H1 (cell line): Measurements from ENCODE around the gene SCAMP2. TPM values are rescaled to one million over a fixed set of nuclear protein-coding genes. Genes with fewer than 3 reads are reported as not detected.

Source experiments
- CHD7 ChIP-seq: fragments of 300-600 bp; sonication (generic); IDR thresholded peaks from 2 replicates; pipeline ENCODE4 v1.7.1; 2012; ENCODE audit warnings: low read length, moderate library complexity, mild to moderate bottlenecking, inconsistent platforms; ENCODE audit not compliant: insufficient replicate concordance
- SIN3A ChIP-seq, 2 experiments: IDR thresholded peaks in 1 of 2; conservative IDR thresholded peaks in 1 of 2; 2 replicates each; pipeline ENCODE4 v1.6.1; 2011 to 2012; ENCODE audit warnings: low read length in 2 of 2, improper control_type of control experiment in 1 of 2, low read depth in 1 of 2, mild to moderate bottlenecking in 1 of 2
- polyA plus RNA-seq, 7 experiments: library from polyadenylated mRNA; depleted of rRNA in 3 of 7; stranded (reverse) in 5 of 7; unstranded in 2 of 7; fragments of >200 nt in 5 of 7; fragments of 200-250 nt in 2 of 7; gene quantifications; 1 replicate in 5 of 7; 2 replicates in 1 of 7; 4 replicates in 1 of 7; pipeline versions ENCODE4 v1.2.1 to v1.2.3, GENCODE V29; 2011 to 2013; ENCODE audit warnings: missing spikeins in 2 of 7, mixed read lengths in 2 of 7
- total RNA-seq: library from RNA; stranded (reverse); fragmentation: NEBNext Ultra II Directional; extraction: Animal tissue kit (Norgen Biotek cat#: 25700); gene quantifications from 2 replicates; pipeline ENCODE4 v1.2.1, GENCODE V29; 2021

SCAMP2 gene
- total and polyA plus RNA-seq, 2 of the 8 experiments (the other 6 are each of a cell fraction or from before 2014, with no cell fraction given): 41.7 to 131 TPM

GRCh38 chr15:74826364-74826819 is 46.8 kb downstream of the SCAMP2 start, which contains the start of gene CPLX3 (continued):
- TF ChIP-seq CHD7 (no peak), SIN3A (conservative IDR thresholded peaks at IDR 0.05 in 1 of 2, IDR thresholded peaks at IDR 0.05 in 1 of 2; ENCODE audit: low read depth in 1 of 2, low read length in 2 of 2) (0 out of 4 replicates have a peak, but pooled peaks of 1 of the 2 experiments have one; percentile 41)
